Measurements from ENCODE around the gene CNPPD1.
"Not testable (repeated sequence)": the region's sequence is repeated elsewhere in the genome, so short reads cannot be mapped to it uniquely, and the experiment has no call there.

Gene CNPPD1

DNA sequence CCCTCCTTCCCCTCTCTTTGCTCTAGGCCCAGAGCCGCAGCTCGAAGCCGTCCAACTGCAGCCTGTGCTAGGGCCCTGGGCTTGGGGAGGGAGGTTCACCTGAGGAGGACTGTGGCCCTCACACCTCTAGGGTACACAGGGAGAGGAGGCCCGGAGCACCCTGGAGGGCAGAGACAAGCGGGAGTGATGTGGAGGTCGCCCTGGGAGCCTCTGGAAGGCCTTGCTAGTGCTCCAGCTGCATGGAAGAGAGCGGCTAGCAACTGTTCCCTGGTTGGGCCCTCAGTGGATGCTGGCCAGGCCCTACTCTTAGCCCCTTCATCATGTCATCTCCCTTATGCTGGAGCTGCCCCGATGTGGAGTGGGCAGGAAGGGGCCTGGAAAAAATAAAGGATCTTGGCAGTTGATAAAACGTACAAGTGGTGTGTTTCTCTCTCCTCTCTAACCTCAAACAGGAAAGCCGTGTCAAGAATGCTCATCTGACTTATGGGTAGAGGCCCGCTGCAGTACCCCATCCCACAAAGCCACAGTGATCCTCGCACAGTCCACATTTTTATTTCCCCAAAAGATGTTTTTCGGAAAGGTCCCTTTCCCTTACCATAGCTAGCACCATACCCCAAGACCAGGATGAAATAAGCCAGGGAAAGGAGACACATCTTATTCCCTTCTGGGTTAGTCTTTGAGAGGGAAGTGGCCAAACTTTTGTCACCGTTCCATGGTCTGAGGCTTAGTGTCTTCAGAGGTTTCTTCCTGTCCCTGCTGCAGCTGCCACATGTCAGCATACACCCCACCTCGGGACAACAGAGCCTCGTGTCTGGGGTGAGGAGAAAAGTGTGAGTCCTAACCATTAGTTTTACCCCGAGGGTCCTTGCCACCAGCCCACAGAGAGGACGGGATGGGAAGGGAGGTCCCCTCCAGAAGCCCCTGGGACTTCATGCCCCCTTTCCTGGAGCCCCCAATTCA lies 32.8 kb upstream of the CNPPD1 start:
- in situ Hi-C loops (cut with HindIII; ENCODE audit: low sequenced_read_pairs), result no loop called here

GRCh38 chr2:219207884-219208740 lies 31.4 kb upstream of the CNPPD1 start:
- in situ Hi-C loops (cut with HindIII; ENCODE audit: low sequenced_read_pairs), result no loop called here

DNA sequence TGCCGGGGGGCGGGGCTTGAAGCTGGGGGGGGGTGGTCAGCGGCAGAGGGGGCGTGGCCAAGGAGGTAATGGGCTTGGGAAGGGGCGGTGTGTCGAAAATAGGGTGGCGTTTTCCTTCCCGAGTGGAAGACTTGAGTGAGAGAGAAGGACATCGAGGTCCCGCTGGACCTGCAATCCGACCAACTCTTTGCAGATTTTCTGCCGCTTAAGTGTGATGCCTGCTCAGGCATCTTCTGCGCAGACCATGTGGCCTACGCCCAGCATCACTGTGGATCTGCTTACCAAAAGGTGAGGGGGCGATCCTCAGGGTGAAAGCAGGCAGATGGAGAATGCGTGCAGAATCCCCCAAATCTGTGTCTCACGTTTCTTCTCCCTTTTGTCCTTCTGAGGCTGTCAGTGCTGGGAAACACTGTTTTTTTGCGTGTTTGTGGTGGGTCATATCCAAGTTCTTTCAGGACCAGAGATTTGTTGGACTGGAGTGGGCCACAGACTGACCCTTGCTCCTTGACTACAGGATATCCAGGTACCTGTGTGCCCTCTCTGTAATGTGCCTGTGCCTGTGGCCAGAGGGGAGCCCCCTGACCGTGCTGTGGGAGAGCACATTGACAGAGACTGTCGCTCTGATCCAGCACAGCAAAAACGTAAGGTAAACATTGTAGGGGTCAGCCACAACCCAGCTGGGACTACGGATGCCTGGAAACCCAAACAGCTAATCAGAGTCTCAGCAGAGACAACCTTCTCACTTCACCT lies 30.6 kb upstream of the CNPPD1 start:
- in situ Hi-C loops (cut with HindIII; ENCODE audit: low sequenced_read_pairs), result no loop called here

- in situ Hi-C loops (cut with HindIII; ENCODE audit: low sequenced_read_pairs), result no loop called here
Observed at GRCh38 chr2:219206328-219207133, 29.8 kb upstream of the CNPPD1 start, which contains the start of gene ZFAND2B. ZFAND2B (plus strand) TSS chr2:219206782; CDS start chr2:219206988, 206 bp downstream.

GRCh38 chr2:219205981-219206327 lies 29.2 kb upstream of the CNPPD1 start:
- in situ Hi-C loops (cut with HindIII; ENCODE audit: low sequenced_read_pairs), result no loop called here

DNA sequence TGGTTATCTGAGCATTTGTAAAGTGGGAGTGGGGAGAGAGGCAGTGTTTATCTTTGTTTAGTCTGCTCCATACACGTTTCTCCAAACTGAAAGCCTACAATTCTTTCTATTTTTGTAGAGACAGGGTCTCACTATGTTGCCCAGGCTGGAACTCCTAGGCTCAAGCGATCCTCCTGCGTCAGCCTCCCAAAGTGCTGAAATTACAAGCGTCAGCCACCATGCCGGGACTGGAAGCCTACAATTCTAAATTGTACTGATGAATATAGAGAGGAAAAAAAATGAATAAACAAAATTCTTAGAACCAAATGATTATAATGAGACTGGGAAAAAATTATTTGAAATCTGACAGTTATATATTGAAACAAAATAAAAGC lies 28.4 kb upstream of the CNPPD1 start:
- in situ Hi-C loops (cut with HindIII; ENCODE audit: low sequenced_read_pairs), result no loop called here

- in situ Hi-C loops (cut with HindIII; ENCODE audit: low sequenced_read_pairs), result no loop called here
Observed at GRCh38 chr2:219204425-219205164, 27.9 kb upstream of the CNPPD1 start.

GRCh38 chr2:219201331-219201730 lies 24.6 kb upstream of the CNPPD1 start:
- in situ Hi-C loops (cut with HindIII; ENCODE audit: low sequenced_read_pairs), result not testable (repeated sequence)

DNA sequence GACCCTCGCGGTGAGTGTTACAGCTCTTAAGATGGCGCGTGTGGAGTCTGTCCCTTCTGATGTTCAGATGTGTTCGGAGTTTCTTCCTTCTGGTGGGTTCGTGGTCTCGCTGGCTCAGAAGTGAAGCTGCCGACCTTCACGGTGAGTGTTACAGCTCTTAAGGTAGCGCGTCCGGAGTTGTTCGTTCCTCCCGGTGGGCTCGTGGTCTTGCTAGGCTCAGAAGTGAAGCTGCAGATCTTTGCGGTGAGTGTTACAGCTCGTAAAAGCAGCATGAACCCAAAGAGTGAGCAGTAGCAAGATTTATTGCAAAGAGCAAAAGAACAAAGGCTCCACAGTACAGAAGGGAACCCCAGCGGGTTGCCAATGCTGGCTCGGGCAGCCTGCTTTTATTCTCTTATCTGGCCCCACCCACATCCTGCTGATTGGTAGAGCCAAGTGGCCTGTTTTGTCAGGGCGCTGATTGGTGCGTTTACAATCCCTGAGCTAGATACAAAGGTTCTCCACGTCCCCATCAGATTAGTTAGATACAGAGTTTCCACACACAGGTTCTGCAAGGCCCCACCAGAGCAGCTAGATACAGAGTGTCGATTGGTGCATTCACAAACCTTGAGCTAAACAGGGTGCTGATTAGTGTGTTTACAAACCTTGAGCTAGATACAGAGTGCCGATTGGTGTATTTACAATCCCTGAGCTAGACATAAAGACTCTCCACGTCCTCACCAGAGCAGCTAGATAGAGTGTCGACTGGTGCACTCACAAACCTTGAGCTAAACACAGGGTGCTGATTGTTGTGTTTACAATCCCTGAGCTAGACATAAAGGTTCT lies 24.0 kb upstream of the CNPPD1 start:
- in situ Hi-C loops (cut with HindIII; ENCODE audit: low sequenced_read_pairs), result not testable (repeated sequence)

GRCh38 chr2:219199470-219200211 lies 22.9 kb upstream of the CNPPD1 start:
- in situ Hi-C loops (cut with HindIII; ENCODE audit: low sequenced_read_pairs), result no loop called here

DNA sequence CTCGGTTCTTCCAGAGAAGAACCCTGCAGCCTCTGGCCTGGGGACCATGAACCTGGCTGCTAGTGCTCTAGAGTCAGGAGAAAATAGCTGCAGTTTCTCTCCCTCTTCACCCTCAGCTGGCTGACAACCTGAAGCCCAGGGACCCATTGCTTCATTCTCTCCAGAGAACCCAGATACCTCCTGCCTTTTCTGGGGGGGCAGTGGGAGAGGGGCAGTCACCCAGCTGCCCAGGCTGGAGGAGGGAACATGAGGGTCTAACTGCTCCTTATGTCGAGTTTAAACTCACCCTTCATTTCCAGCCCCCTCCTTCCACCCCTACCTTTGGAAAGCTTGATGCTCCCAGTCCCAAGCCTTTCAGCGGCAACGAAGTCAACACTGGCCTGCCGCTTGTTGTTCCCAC lies 22.2 kb upstream of the CNPPD1 start:
- in situ Hi-C loops (cut with HindIII; ENCODE audit: low sequenced_read_pairs), result no loop called here

- in situ Hi-C loops (cut with HindIII; ENCODE audit: low sequenced_read_pairs), result no loop called here
Observed at GRCh38 chr2:219197388-219197787, 20.7 kb upstream of the CNPPD1 start.

DNA sequence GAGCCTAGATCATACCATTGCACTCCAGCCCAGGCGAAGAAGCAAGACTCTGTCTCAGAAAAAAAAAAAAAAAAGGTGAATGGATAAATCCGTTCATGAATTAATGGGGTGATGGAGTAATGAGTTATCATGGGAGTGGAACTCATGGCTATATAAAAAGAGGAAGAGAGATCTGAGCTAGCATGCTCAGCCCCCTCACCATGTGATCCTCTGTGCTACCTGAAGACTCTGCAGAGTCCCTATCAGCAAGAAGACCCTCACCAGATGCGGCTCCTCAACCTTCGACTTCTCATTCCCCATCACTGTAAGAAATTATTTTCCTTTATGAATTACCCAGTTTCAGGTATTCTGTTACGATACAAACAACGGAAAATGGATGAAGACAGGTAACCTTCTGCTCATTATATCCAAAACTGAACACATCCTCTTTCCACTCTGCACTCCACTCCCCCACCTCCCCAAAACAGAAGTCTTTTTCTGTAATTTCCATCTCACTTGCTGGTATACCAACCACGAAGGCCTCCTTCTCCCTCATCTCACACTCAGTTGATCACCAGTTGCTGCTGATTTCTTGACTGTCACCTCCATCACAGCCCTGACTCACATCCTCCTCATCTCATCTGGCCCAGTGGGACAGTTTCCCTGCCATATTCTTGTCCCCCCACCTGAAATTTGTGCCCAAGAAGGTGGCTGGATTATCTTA lies 10.2 kb upstream of the CNPPD1 start:
- in situ Hi-C loops (cut with HindIII; ENCODE audit: low sequenced_read_pairs), result no loop called here

DNA sequence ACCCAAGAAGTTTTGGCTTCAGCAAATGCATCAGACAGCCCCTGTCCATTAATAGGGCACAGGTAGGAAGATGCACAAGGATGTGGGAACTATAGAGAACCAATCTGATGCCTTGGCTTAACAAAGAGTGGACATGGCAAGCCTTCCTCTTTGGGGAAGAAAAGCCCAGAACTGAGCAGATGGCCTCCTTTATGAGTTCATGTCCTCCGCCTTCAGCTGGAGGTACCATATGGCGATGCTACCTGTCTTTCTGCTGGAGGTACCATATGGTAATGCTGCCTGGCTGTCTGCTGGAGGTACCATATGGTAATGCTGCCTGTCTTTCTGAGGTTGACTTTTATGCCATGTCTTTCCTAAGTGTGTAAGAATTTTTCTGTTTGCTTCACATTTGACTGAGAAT lies 7.4 kb upstream of the CNPPD1 start:
- in situ Hi-C loops (cut with HindIII; ENCODE audit: low sequenced_read_pairs), result no loop called here

DNA sequence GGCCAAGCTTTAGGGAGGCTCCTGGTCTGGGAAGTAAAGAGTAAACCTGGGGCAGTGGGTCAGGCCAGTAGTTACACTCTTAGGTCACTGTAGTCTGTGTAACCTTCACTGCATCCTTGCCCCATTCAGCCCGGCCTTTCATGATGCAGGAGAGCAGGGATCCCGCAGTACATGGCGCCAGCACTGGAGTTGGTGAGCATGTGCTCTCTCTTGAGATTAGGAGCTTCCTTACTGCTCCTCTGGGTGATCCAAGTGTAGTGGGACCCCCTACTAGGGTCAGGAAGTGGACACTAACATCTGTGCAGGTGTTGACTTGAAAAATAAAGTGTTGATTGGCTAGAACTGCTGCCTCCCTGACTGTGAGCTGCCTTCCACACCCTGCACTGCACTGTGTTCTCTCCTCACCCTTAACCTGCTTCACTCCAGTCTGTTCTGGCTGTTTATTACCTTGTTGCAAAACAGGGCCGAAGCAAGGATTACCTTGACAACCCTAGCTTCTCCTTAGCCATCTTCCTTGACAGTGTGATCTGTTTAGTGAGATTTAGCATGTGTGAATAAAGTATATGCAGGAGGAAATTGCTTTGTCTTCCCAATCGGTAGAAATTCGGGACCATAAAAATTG lies 6.5 kb upstream of the CNPPD1 start:
- in situ Hi-C loops (cut with HindIII; ENCODE audit: low sequenced_read_pairs), result no loop called here

GRCh38 chr2:219182331-219183150 lies 5.8 kb upstream of the CNPPD1 start:
- in situ Hi-C loops (cut with HindIII; ENCODE audit: low sequenced_read_pairs), result no loop called here

Measured in DLD1 (cell line).